ENCODE measurements around the gene TNRC6C. TPM values are rescaled to one million over a fixed set of nuclear protein-coding genes. Genes with fewer than 3 reads are reported as not detected.

Gene TNRC6C
- total and polyA plus RNA-seq, 9 of the 15 experiments (the other 6 are each of a cell fraction or from before 2014, with no cell fraction given) = 0.20 to 4.9 (median 2.3) TPM

GRCh38 chr17:77948690-77949114, 9.8 kb upstream of the TNRC6C start:
- intact Hi-C loops (cut with micrococcal nuclease) = no loop called here
- Histone ChIP-seq H3K9me3 (replicated peaks; ENCODE audit: control insufficient read depth, insufficient read depth, low read depth, low read length) (no peaks in the 10 kb centered on the region), H3K4me1 (replicated peaks in 1 of 2; ENCODE audit: control insufficient read depth in 2 of 2, insufficient read depth in 2 of 2, low read length in 2 of 2) (no peaks in the 10 kb centered on the region), H3K4me3 (no peak overlapping the region), H3K27ac (ENCODE audit: extremely low read depth, low read depth, low read length) (no peak overlapping the region), H4K20me1 (replicated peaks; ENCODE audit: control insufficient read depth, insufficient read depth, low read length) (no peaks in the 10 kb centered on the region; the same call in 1 of the 2 replicates), H3K36me3 (ENCODE audit: control insufficient read depth, insufficient read depth, low read length) (no peaks in the 10 kb centered on the region), H3K4me2 (ENCODE audit: insufficient read depth, low read length) (no peak overlapping the region), H3K79me2 (ENCODE audit: control insufficient read depth, insufficient read depth, low read length) (no peaks in the 10 kb centered on the region), H3K9me1 (ENCODE audit: control insufficient read depth, insufficient read depth, low read length) (no peaks in the 10 kb centered on the region), H2AFZ (ENCODE audit: low read depth, low read length) (no peak overlapping the region), H3K9ac (ENCODE audit: insufficient read depth in 1 of 2, low read depth in 2 of 2, low read length in 2 of 2) (no peak overlapping the region), H3K27me3 (ENCODE audit: control insufficient read depth in 2 of 2, insufficient read depth in 2 of 2, low read length in 2 of 2) (peaks cover 68 to 70% of the 10 kb centered on the region in 2 experiments)
- whole genome bisulfite sequencing (ENCODE audit: insufficient coverage, low coverage, missing lambda C conversion rate) = 5% methylated on average over 3 of the region's 3 CpGs
- in situ Hi-C loops (cut with MboI) = no loop called here
- FAIRE-seq (peak; percentile 80), DNase-seq (ENCODE audit: extremely low read depth in 1 of 4, low spot score in 3 of 4) (peak in 1 of 4 experiments; percentile 22), ATAC-seq (peak; percentile 83)
- no TSS peak for BruUV-seq (replicated peaks)
- ChIA-PET CTCF (ENCODE audit: low intra/inter-chr PET ratio) (no interaction called here), POLR2A (no interaction called here)
- TF ChIP-seq MEIS2 (IDR thresholded peaks at IDR 0.05; ENCODE audit: partially characterized antibody) (peak; percentile 18), ZFX (CRISPR knock-in tag; IDR thresholded peaks at IDR 0.05) (no peak), CAMTA2 (CRISPR knock-in tag; conservative IDR thresholded peaks at IDR 0.05) (no peak), FOSL1 (tag; conservative IDR thresholded peaks at IDR 0.05) (no peak), DEAF1 (CRISPR knock-in tag; IDR thresholded peaks at IDR 0.05) (no peak), ZNF224 (CRISPR knock-in tag; IDR thresholded peaks at IDR 0.05) (no peak), ZNF511 (CRISPR knock-in tag; IDR thresholded peaks at IDR 0.05) (no peak), RERE (CRISPR knock-in tag; IDR thresholded peaks at IDR 0.05; ENCODE audit: borderline replicate concordance) (no peak), NKRF (IDR thresholded peaks at IDR 0.05; ENCODE audit: borderline replicate concordance) (no peak), ATF6 (CRISPR knock-in tag; IDR thresholded peaks at IDR 0.05) (no peak), HCFC1 (IDR thresholded peaks at IDR 0.05; ENCODE audit: low read depth, low read length) (peak; percentile 80)
